ENCODE measurements around the gene XPO6.

GRCh38 chr16:28084209-28084608 is 127.6 kb downstream of the XPO6 start:
- TF ChIP-seq CTCF (IDR thresholded peaks at IDR 0.05) (no peak), POLR2A (IDR thresholded peaks at IDR 0.05) (no peak), POLR2AphosphoS5 (IDR thresholded peaks at IDR 0.05; ENCODE audit: insufficient read depth in 1 of 2, low read depth in 1 of 2) (no peak)
